BLaER1 treated with 17β-estradiol and CSF1 and Interleukin-3, amounts not matched to agents 10 nM and 100 nM (cell line): ENCODE data around the gene MRGPRE.

Experiments
- H3K27ac ChIP-seq, 11 experiments: shearing (Covaris generic); formaldehyde crosslinking; 2 replicates each; pipeline ENCODE4 v1.8.1; 2022
- H3K27me3 ChIP-seq, 11 experiments: shearing (Covaris generic); formaldehyde crosslinking; 2 replicates each; pipeline ENCODE4 v1.8.1; 2022
- H3K36me3 ChIP-seq, 11 experiments: shearing (Covaris generic); formaldehyde crosslinking; 2 replicates each; pipeline ENCODE4 v1.8.1; 2022
- H3K4me1 ChIP-seq, 10 experiments: shearing (Covaris generic); formaldehyde crosslinking; 2 replicates each; pipeline ENCODE4 v1.8.1; 2022
- H3K4me2 ChIP-seq, 11 experiments: shearing (Covaris generic); formaldehyde crosslinking; 2 replicates each; pipeline ENCODE4 v1.8.1; 2022
- H3K4me3 ChIP-seq, 10 experiments: shearing (Covaris generic); formaldehyde crosslinking; 2 replicates each; pipeline ENCODE4 v1.8.1; 2022
- H3K9ac ChIP-seq, 11 experiments: shearing (Covaris generic); formaldehyde crosslinking; 2 replicates each; pipeline ENCODE4 v1.8.1; 2022
- H3K9me3 ChIP-seq, 11 experiments: shearing (Covaris generic); formaldehyde crosslinking; replicated peaks in 1 of 11; 2 replicates each; pipeline ENCODE4 v1.8.1; 2022
- H4K20me1 ChIP-seq, 11 experiments: shearing (Covaris generic); formaldehyde crosslinking; 2 replicates each; pipeline ENCODE4 v1.8.1; 2022
- Cebpa-rat ChIP-seq, 11 experiments: shearing (Covaris generic); IDR thresholded peaks; 2 replicates each; pipeline ENCODE4 v1.8.1; 2022

Gene MRGPRE

GRCh38 chr11:3196161-3197043, 35.8 kb downstream of the MRGPRE start:
- Histone ChIP-seq H4K20me1 (peaks cover 0 to 6% (median 0%) of the 10 kb centered on the region in 11 experiments; a peak in 7 of 22 replicates), H3K36me3 (no peaks in the 10 kb centered on the region), H3K27ac (no peak overlapping the region), H3K4me1 (peaks cover 8 to 32% (median 13%) of the 10 kb centered on the region in 10 experiments; a peak in 17 of 20 replicates), H3K9ac (peak overlapping the region in 3 of 11 experiments; percentile 9 to 28 (median 13); a peak in 3 of 22 replicates), H3K9me3 (no peaks in the 10 kb centered on the region), H3K4me3 (no peak overlapping the region), H3K4me2 (no peak overlapping the region), H3K27me3 (peaks cover 8 to 20% (median 12%) of the 10 kb centered on the region in 11 experiments)
- no peak for TF ChIP-seq Cebpa-rat (IDR thresholded peaks at IDR 0.05)

GRCh38 chr11:3195251-3196160, 36.7 kb downstream of the MRGPRE start:
- Histone ChIP-seq H3K4me3 (no peak overlapping the region), H4K20me1 (peaks cover 0 to 4% (median 0%) of the 10 kb centered on the region in 11 experiments; a peak in 4 of 22 replicates), H3K4me2 (peak overlapping the region in 4 of 11 experiments; percentile 33 to 55 (median 42); a peak in 7 of 22 replicates), H3K4me1 (peaks cover 8 to 32% (median 13%) of the 10 kb centered on the region in 10 experiments; a peak in 17 of 20 replicates), H3K27me3 (peaks cover 0 to 11% (median 3%) of the 10 kb centered on the region in 11 experiments; a peak in 11 of 22 replicates), H3K27ac (no peak overlapping the region), H3K36me3 (no peaks in the 10 kb centered on the region), H3K9ac (peak overlapping the region in 3 of 11 experiments; percentile 5 to 12 (median 9); a peak in 1 of 22 replicates), H3K9me3 (no peaks in the 10 kb centered on the region)
- TF ChIP-seq Cebpa-rat (IDR thresholded peaks at IDR 0.05), result no peak

- no peaks in the 10 kb centered on the region for H3K36me3 ChIP-seq
- H3K4me1 ChIP-seq, result peaks cover 8 to 32% (median 13%) of the 10 kb centered on the region in 10 experiments; a peak in 17 of 20 replicates
- H3K27ac ChIP-seq, result no peak overlapping the region
- H3K4me2 ChIP-seq, result peak overlapping the region in 3 of 11 experiments; percentile 2 to 55 (median 24); a peak in 2 of 22 replicates
- no peak overlapping the region for H3K9ac ChIP-seq
- TF ChIP-seq Cebpa-rat (IDR thresholded peaks at IDR 0.05), result no peak
- no peak overlapping the region for H3K4me3 ChIP-seq
- no peaks in the 10 kb centered on the region for H3K27me3 ChIP-seq
- H4K20me1 ChIP-seq, result peaks cover 0 to 4% (median 0%) of the 10 kb centered on the region in 11 experiments; a peak in 4 of 22 replicates
- no peaks in the 10 kb centered on the region for H3K9me3 ChIP-seq
Observed at GRCh38 chr11:3194016-3194816, 38.0 kb downstream of the MRGPRE start.

- Histone ChIP-seq H3K4me3 (no peak overlapping the region), H3K27ac (no peak overlapping the region), H3K36me3 (no peaks in the 10 kb centered on the region), H3K9ac (no peak overlapping the region), H3K4me1 (peaks cover 8 to 32% (median 13%) of the 10 kb centered on the region in 10 experiments; a peak in 17 of 20 replicates), H3K9me3 (no peaks in the 10 kb centered on the region), H3K4me2 (peak overlapping the region in 2 of 11 experiments; percentile 2 to 24; a peak in 2 of 22 replicates), H3K27me3 (no peaks in the 10 kb centered on the region), H4K20me1 (peaks cover 0 to 4% (median 0%) of the 10 kb centered on the region in 11 experiments; a peak in 4 of 22 replicates)
- no peak for TF ChIP-seq Cebpa-rat (IDR thresholded peaks at IDR 0.05)
Observed at GRCh38 chr11:3193373-3194015, 38.7 kb downstream of the MRGPRE start.

- Histone ChIP-seq H3K9ac (no peak overlapping the region), H3K27ac (no peak overlapping the region), H4K20me1 (peaks cover 0 to 4% (median 0%) of the 10 kb centered on the region in 11 experiments; a peak in 2 of 22 replicates), H3K27me3 (no peaks in the 10 kb centered on the region), H3K9me3 (no peaks in the 10 kb centered on the region), H3K36me3 (no peaks in the 10 kb centered on the region), H3K4me1 (peaks cover 2 to 26% (median 11%) of the 10 kb centered on the region in 10 experiments; a peak in 14 of 20 replicates), H3K4me2 (no peak overlapping the region), H3K4me3 (no peak overlapping the region)
- TF ChIP-seq Cebpa-rat (IDR thresholded peaks at IDR 0.05), result no peak
Observed at GRCh38 chr11:3192511-3193372, 39.5 kb downstream of the MRGPRE start.

DNA sequence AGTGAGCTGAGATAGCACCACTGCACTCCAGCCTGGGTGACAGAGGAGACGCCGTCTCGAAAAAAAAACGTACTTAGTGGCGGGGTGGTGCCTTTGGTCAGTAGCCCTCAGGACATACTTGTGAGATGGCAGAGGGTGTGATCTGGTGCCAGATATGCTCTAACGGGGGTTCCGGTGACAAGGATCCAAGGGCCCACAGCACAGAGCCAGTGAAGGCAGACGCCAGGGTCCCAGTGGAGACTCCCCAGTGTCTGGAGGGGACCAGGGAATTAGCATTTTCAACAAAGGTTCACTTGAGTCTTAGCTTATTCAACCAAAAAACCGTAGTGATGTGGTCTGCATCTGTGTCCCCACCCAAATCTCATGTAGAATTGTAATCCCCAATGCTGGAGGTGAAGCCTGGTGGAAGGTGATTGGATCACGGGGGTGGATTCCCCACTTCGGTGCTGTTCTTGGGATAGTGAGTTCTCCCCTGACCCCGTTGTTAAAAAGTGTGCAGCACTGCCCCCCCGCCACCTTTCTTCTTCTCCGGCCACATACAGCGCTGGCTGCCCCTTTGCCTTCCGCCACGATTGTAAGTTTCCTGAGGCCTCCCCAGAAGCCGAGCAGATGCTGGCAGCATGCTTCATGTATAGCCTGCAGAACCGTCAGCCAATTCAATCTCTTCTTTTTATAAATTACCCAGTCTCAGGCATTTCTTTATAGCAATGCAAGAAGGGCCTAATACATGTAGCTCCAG, 40.5 kb downstream of the MRGPRE start:
- H3K27me3 ChIP-seq, result no peaks in the 10 kb centered on the region
- H3K9ac ChIP-seq, result no peak overlapping the region
- no peak overlapping the region for H3K27ac ChIP-seq
- H3K36me3 ChIP-seq, result no peaks in the 10 kb centered on the region
- no peak for TF ChIP-seq Cebpa-rat (IDR thresholded peaks at IDR 0.05)
- H3K9me3 ChIP-seq, result no peaks in the 10 kb centered on the region
- H3K4me2 ChIP-seq, result no peak overlapping the region
- peaks cover 0 to 22% (median 11%) of the 10 kb centered on the region in 10 experiments; a peak in 11 of 20 replicates for H3K4me1 ChIP-seq
- H4K20me1 ChIP-seq, result peaks cover 0 to 4% (median 0%) of the 10 kb centered on the region in 11 experiments; a peak in 2 of 22 replicates
- H3K4me3 ChIP-seq, result no peak overlapping the region
